ENCODE data around the gene HACD3. TPM values are rescaled to one million over a fixed set of nuclear protein-coding genes. Genes with fewer than 3 reads are reported as not detected.

The HACD3 gene
- total and polyA plus RNA-seq, 2 of the 4 experiments (the other 2 are of a cell fraction): 60.9 to 131 TPM

DNA sequence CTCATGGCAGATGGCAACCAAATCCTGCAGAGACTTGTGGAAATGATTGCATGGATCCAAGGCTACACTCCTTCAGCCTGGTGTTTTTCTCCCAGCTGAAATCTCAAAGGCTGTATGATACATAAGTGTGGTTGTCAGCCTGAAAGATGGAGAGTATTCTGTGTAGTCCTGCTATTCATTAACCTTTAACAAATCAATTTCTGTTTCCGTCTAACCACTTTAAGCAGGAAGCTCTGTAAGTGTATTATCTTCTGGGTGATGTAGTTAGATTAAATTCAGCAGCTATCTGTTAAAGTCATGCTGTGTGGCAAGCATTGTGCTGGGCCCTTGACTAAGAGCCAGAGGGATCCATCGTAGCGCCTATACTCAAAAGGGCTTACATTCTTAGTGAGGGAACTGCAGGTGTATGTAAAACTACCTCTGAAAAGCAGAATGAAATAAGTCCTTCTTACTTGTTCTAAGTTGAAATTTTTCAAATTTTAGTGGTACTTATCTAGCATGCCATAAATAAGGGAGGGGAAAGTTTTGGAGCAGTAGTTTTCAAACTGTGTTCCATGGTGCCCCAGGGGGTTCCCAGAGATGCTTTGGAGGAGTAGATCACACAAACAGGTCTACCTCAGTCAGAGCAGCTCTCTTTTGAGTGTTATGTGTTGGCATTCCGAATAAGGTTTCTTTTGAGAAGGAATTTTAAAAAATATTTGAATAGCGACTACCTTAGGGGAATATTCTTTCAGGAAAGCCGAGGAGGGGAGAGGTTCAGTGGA, 28.9 kb downstream of the HACD3 start:
- no peak overlapping the region for H2AFZ ChIP-seq (replicated peaks; ENCODE audit: low read length, poor library complexity)
- no peak overlapping the region for H4K5ac ChIP-seq (ENCODE audit: low read depth, low read length)
- no peak overlapping the region for H3K4me3 ChIP-seq (ENCODE audit: insufficient read depth, low read depth, low read length)
- no peak overlapping the region for H2AK9ac ChIP-seq (replicated peaks; ENCODE audit: low read depth, low read length, poor library complexity)
- no peak overlapping the region for H2BK120ac ChIP-seq (ENCODE audit: low read depth, low read length)
- peaks cover 23% of the 10 kb centered on the region for H3K36me3 ChIP-seq (ENCODE audit: control insufficient read depth, insufficient read depth, low read length)
- TF ChIP-seq RFX5 (IDR thresholded peaks at IDR 0.05; ENCODE audit: low read depth, low read length) (no peak), MAFK (IDR thresholded peaks at IDR 0.05; ENCODE audit: low read depth, low read length) (no peak), NFE2L2 (IDR thresholded peaks at IDR 0.05; ENCODE audit: low read depth, low read length) (no peak), CEBPB (IDR thresholded peaks at IDR 0.05; ENCODE audit: low read depth, low read length) (no peak), FOS (IDR thresholded peaks at IDR 0.05; ENCODE audit: low read depth, low read length) (no peak), RCOR1 (IDR thresholded peaks at IDR 0.05; ENCODE audit: insufficient replicate concordance, low read length) (no peak), RAD21 (IDR thresholded peaks at IDR 0.05; ENCODE audit: low read length) (no peak)
- TF ChIP-seq, protein P1, sequence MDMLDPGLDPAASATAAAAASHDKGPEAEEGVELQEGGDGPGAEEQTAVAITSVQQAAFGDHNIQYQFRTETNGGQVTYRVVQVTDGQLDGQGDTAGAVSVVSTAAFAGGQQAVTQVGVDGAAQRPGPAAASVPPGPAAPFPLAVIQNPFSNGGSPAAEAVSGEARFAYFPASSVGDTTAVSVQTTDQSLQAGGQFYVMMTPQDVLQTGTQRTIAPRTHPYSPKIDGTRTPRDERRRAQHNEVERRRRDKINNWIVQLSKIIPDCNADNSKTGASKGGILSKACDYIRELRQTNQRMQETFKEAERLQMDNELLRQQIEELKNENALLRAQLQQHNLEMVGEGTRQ (IDR thresholded peaks at IDR 0.05; ENCODE audit: low read depth, low read length): no peak
- TF ChIP-seq, protein P2, sequence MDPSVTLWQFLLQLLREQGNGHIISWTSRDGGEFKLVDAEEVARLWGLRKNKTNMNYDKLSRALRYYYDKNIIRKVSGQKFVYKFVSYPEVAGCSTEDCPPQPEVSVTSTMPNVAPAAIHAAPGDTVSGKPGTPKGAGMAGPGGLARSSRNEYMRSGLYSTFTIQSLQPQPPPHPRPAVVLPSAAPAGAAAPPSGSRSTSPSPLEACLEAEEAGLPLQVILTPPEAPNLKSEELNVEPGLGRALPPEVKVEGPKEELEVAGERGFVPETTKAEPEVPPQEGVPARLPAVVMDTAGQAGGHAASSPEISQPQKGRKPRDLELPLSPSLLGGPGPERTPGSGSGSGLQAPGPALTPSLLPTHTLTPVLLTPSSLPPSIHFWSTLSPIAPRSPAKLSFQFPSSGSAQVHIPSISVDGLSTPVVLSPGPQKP (IDR thresholded peaks at IDR 0.05; ENCODE audit: borderline replicate concordance, low read depth, low read length): no peak
- H3K9ac ChIP-seq (ENCODE audit: low read depth, low read length): no peak overlapping the region
- H4K91ac ChIP-seq (ENCODE audit: insufficient read depth, low read depth, low read length): no peak overlapping the region
- H3K18ac ChIP-seq (ENCODE audit: low read depth, low read length): no peak overlapping the region
- in situ Hi-C loops (cut with MboI; ENCODE audit: low sequenced_read_pairs): no loop called here
- no peak overlapping the region for H4K8ac ChIP-seq (ENCODE audit: low read depth in 2 of 2, low read length in 2 of 2)
- peaks cover 4% of the 10 kb centered on the region for H3K4me1 ChIP-seq (ENCODE audit: control insufficient read depth, insufficient read depth, low read length)
- H2BK20ac ChIP-seq (ENCODE audit: low read depth, low read length): no peak overlapping the region
- peaks cover 30 to 48% of the 10 kb centered on the region in 2 experiments; a peak in 3 of 4 replicates for H3K79me1 ChIP-seq (ENCODE audit: low read depth in 1 of 2, low read length in 2 of 2)
- no peaks in the 10 kb centered on the region for H3K27me3 ChIP-seq (ENCODE audit: control insufficient read depth, insufficient read depth, low read length)
- H3K9me1 ChIP-seq (ENCODE audit: insufficient read depth, low read length): peaks cover 7% of the 10 kb centered on the region; the same call in 1 of the 2 replicates
- no peak overlapping the region for H3K14ac ChIP-seq (replicated peaks; ENCODE audit: low read depth, low read length)
- ATAC-seq (ENCODE audit: low read depth) (no peak), DNase-seq (no peak)
- no peak overlapping the region for H3K27ac ChIP-seq (ENCODE audit: insufficient read depth, low read length)
- dilution Hi-C loops (cut with HindIII; ENCODE audit: low sequenced_read_pairs, unreplicated experiment): no loop called here
- ChIA-PET POLR2A (ENCODE audit: unreplicated experiment) (interaction anchor here (0.6 kb wide), 1 partner anchor 317 kb away, joined by 4 read pairs; no protein-coding TSS in a partner anchor), CTCF (interaction anchor here (0.6 kb wide), 1 partner anchor 554 kb away, joined by 4 read pairs; no protein-coding TSS in a partner anchor)
- WGBS, 2 experiments (ENCODE audit: extremely low coverage in 2 of 2, insufficient read length in 1 of 2): no CpG with 5 or more reads among the region's 6 CpGs
- no peak overlapping the region for H2BK5ac ChIP-seq (ENCODE audit: low read depth, low read length, poor library complexity, severe bottlenecking)
- H3K9me3 ChIP-seq (ENCODE audit: control insufficient read depth, insufficient read depth, low read length): no peaks in the 10 kb centered on the region
- no peak overlapping the region for H2BK15ac ChIP-seq (ENCODE audit: low read depth, low read length)
- intact Hi-C loops (cut with micrococcal nuclease): no loop called here
- no peak overlapping the region for H2AK5ac ChIP-seq (ENCODE audit: low read depth, low read length)
- H3K56ac ChIP-seq (ENCODE audit: extremely low read depth, insufficient read depth, low read length): no peak overlapping the region
- no peak overlapping the region for H3K4me2 ChIP-seq (ENCODE audit: low read depth, low read length)
- peaks cover 5% of the 10 kb centered on the region; the same call in 1 of the 2 replicates for H4K20me1 ChIP-seq (ENCODE audit: insufficient read depth, low read length)
- no peak overlapping the region for H3K23ac ChIP-seq (ENCODE audit: low read depth, low read length)
- no peak overlapping the region for H3K4ac ChIP-seq (ENCODE audit: low read depth, low read length)
- BruUV-seq (replicated peaks): no TSS peak

Data from IMR-90 (cell line).